Measurements from ENCODE around the gene WFIKKN1. TPM values are rescaled to one million over a fixed set of nuclear protein-coding genes. Genes with fewer than 3 reads are reported as not detected.

Gene WFIKKN1
- total RNA-seq, 1 experiment from 2014 or later: 12.3 TPM

DNA sequence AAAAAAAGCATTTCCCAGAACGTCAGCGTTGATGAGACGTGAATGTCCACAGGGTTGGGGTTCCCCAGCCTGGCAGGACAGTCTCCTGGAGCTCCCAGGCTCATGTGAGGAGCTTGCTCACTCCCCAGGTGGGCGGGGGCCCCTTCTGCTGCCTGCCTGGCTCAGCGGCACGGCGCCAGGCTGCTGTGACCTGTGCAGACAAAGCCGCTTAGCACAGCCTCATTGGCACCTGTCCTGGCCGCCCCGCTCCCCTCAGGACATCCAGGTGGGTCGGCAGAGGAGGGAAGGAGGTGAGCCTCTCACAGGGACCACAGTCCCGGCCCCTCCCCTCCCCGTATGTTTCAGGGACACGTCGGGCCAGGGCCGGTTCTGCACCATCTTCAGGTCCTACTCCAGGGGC is 12.9 kb upstream of the WFIKKN1 start (continued):
- no peak for TF ChIP-seq NR1H2 (CRISPR knock-in tag; IDR thresholded peaks at IDR 0.05)
- TF ChIP-seq, protein P1, sequence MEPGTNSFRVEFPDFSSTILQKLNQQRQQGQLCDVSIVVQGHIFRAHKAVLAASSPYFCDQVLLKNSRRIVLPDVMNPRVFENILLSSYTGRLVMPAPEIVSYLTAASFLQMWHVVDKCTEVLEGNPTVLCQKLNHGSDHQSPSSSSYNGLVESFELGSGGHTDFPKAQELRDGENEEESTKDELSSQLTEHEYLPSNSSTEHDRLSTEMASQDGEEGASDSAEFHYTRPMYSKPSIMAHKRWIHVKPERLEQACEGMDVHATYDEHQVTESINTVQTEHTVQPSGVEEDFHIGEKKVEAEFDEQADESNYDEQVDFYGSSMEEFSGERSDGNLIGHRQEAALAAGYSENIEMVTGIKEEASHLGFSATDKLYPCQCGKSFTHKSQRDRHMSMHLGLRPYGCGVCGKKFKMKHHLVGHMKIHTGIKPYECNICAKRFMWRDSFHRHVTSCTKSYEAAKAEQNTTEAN (CRISPR knock-in tag; IDR thresholded peaks at IDR 0.05): no peak
- TF ChIP-seq, protein P2, sequence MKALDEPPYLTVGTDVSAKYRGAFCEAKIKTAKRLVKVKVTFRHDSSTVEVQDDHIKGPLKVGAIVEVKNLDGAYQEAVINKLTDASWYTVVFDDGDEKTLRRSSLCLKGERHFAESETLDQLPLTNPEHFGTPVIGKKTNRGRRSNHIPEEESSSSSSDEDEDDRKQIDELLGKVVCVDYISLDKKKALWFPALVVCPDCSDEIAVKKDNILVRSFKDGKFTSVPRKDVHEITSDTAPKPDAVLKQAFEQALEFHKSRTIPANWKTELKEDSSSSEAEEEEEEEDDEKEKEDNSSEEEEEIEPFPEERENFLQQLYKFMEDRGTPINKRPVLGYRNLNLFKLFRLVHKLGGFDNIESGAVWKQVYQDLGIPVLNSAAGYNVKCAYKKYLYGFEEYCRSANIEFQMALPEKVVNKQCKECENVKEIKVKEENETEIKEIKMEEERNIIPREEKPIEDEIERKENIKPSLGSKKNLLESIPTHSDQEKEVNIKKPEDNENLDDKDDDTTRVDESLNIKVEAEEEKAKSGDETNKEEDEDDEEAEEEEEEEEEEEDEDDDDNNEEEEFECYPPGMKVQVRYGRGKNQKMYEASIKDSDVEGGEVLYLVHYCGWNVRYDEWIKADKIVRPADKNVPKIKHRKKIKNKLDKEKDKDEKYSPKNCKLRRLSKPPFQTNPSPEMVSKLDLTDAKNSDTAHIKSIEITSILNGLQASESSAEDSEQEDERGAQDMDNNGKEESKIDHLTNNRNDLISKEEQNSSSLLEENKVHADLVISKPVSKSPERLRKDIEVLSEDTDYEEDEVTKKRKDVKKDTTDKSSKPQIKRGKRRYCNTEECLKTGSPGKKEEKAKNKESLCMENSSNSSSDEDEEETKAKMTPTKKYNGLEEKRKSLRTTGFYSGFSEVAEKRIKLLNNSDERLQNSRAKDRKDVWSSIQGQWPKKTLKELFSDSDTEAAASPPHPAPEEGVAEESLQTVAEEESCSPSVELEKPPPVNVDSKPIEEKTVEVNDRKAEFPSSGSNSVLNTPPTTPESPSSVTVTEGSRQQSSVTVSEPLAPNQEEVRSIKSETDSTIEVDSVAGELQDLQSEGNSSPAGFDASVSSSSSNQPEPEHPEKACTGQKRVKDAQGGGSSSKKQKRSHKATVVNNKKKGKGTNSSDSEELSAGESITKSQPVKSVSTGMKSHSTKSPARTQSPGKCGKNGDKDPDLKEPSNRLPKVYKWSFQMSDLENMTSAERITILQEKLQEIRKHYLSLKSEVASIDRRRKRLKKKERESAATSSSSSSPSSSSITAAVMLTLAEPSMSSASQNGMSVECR (CRISPR knock-in tag; IDR thresholded peaks at IDR 0.05; ENCODE audit: borderline replicate concordance): no peak
- TF ChIP-seq, protein P3, sequence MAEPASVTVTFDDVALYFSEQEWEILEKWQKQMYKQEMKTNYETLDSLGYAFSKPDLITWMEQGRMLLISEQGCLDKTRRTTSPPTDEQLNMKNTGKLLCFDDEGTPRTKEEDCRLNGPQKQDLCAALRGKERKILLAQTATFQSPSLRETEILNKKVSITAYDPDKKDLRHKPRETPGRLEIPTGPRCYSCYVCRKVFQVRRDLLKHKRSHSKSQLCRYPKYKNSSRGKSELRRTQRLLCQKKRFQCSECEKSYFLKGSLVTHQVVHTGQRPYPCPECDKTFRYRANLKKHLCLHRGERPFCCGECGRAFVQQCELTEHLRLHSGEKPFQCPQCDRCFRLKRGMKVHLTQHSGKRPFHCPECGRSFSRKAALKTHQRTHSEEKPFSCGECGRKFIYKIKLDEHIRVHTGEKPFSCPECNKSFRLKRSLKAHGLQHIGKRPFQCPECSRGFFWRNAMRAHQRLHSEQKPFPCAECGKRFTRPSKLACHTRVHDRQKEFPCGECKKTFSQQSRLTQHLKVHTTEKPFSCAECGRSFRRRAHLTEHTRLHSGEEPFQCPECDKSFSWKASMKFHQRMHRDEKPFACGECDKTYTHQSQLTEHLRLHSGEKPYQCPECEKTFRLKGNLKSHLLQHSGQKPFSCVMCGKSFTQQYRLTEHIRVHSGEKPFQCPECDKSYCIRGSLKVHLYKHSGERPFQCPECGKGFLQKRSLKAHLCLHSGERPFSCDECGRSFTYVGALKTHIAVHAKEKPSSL (CRISPR knock-in tag; conservative IDR thresholded peaks at IDR 0.05): no peak
- TF ChIP-seq GRHL2 (CRISPR knock-in tag; IDR thresholded peaks at IDR 0.05; ENCODE audit: insufficient replicate concordance, severe bottlenecking): no peak
- TF ChIP-seq ZNF423 (CRISPR knock-in tag; IDR thresholded peaks at IDR 0.05): no peak
- TF ChIP-seq, protein P4, sequence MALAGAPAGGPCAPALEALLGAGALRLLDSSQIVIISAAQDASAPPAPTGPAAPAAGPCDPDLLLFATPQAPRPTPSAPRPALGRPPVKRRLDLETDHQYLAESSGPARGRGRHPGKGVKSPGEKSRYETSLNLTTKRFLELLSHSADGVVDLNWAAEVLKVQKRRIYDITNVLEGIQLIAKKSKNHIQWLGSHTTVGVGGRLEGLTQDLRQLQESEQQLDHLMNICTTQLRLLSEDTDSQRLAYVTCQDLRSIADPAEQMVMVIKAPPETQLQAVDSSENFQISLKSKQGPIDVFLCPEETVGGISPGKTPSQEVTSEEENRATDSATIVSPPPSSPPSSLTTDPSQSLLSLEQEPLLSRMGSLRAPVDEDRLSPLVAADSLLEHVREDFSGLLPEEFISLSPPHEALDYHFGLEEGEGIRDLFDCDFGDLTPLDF (CRISPR knock-in tag; IDR thresholded peaks at IDR 0.05): no peak

DNA sequence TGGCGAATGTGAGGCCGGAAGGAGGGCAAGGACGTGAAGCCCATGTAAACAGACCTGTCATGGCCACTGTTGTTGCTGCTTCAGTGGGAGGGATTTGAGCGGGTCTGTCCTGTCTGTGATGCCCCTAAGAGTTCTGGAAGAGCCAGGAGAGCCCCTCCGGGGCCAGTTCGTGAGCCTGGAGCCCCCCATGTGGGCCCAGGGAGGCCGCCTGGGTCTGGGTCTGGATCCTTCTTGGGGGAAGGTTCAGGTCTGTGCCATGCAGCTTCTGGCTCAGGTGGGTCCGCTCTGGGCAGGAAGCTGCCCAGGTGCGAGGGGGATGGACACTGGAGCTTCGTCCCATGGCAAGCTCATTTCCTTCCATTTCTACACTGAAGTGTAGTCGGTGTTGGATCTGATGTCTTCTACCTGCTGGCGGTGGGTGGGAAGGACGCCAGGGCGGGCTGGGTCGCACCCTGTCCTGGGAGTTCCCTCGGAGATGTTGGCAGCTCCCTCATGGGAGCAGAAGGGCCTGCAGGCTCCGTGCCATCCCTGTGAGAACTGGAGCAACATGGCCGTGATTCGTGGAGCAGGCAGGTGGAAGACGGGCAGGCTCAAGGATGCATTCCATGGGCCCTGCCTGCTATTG is 11.2 kb upstream of the WFIKKN1 start:
- Mint-ChIP-seq H3K9me3 (no peaks in the 10 kb centered on the region), H3K4me3 (no peak overlapping the region), H3K27me3 (ENCODE audit: low read depth) (no peaks in the 10 kb centered on the region), H3K27ac (no peak overlapping the region), H3K36me3 (peaks cover 6% of the 10 kb centered on the region), H3K4me1 (peaks cover 24% of the 10 kb centered on the region)
- CTCF ChIA-PET: interaction anchor here (0.7 to 3.5 kb wide), 4 partner anchors 8 to 132 kb away, joined by 3 to 18 read pairs (median 4); no protein-coding TSS in a partner anchor
- DNase-seq (ENCODE audit: low spot score) (no peak), ATAC-seq (no peak)
- POLR2A ChIA-PET: no interaction called here
- TF ChIP-seq, protein P5, sequence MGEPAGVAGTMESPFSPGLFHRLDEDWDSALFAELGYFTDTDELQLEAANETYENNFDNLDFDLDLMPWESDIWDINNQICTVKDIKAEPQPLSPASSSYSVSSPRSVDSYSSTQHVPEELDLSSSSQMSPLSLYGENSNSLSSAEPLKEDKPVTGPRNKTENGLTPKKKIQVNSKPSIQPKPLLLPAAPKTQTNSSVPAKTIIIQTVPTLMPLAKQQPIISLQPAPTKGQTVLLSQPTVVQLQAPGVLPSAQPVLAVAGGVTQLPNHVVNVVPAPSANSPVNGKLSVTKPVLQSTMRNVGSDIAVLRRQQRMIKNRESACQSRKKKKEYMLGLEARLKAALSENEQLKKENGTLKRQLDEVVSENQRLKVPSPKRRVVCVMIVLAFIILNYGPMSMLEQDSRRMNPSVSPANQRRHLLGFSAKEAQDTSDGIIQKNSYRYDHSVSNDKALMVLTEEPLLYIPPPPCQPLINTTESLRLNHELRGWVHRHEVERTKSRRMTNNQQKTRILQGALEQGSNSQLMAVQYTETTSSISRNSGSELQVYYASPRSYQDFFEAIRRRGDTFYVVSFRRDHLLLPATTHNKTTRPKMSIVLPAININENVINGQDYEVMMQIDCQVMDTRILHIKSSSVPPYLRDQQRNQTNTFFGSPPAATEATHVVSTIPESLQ (CRISPR knock-in tag; IDR thresholded peaks at IDR 0.05): no peak
- TF ChIP-seq NR3C1 (CRISPR knock-in tag; conservative IDR thresholded peaks at IDR 0.05; ENCODE audit: low read depth): no peak
- TF ChIP-seq, protein P6, sequence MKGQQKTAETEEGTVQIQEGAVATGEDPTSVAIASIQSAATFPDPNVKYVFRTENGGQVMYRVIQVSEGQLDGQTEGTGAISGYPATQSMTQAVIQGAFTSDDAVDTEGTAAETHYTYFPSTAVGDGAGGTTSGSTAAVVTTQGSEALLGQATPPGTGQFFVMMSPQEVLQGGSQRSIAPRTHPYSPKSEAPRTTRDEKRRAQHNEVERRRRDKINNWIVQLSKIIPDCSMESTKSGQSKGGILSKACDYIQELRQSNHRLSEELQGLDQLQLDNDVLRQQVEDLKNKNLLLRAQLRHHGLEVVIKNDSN (CRISPR knock-in tag; IDR thresholded peaks at IDR 0.05): no peak
- TF ChIP-seq, protein P7, sequence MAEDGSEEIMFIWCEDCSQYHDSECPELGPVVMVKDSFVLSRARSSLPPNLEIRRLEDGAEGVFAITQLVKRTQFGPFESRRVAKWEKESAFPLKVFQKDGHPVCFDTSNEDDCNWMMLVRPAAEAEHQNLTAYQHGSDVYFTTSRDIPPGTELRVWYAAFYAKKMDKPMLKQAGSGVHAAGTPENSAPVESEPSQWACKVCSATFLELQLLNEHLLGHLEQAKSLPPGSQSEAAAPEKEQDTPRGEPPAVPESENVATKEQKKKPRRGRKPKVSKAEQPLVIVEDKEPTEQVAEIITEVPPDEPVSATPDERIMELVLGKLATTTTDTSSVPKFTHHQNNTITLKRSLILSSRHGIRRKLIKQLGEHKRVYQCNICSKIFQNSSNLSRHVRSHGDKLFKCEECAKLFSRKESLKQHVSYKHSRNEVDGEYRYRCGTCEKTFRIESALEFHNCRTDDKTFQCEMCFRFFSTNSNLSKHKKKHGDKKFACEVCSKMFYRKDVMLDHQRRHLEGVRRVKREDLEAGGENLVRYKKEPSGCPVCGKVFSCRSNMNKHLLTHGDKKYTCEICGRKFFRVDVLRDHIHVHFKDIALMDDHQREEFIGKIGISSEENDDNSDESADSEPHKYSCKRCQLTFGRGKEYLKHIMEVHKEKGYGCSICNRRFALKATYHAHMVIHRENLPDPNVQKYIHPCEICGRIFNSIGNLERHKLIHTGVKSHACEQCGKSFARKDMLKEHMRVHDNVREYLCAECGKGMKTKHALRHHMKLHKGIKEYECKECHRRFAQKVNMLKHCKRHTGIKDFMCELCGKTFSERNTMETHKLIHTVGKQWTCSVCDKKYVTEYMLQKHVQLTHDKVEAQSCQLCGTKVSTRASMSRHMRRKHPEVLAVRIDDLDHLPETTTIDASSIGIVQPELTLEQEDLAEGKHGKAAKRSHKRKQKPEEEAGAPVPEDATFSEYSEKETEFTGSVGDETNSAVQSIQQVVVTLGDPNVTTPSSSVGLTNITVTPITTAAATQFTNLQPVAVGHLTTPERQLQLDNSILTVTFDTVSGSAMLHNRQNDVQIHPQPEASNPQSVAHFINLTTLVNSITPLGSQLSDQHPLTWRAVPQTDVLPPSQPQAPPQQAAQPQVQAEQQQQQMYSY (CRISPR knock-in tag; IDR thresholded peaks at IDR 0.05): no peak
- TF ChIP-seq NFATC4 (CRISPR knock-in tag; IDR thresholded peaks at IDR 0.05): no peak
- no peak for TF ChIP-seq ZNF671 (CRISPR knock-in tag; IDR thresholded peaks at IDR 0.05)
- no peak for TF ChIP-seq GRHL2 (CRISPR knock-in tag; IDR thresholded peaks at IDR 0.05; ENCODE audit: insufficient replicate concordance, severe bottlenecking)
- TF ChIP-seq ZNF121 (CRISPR knock-in tag; IDR thresholded peaks at IDR 0.05): no peak
